Cardiac fibroblast (primary cell): Measurements from ENCODE around the gene TRIM47.
A peak's percentile ranks its signal among the peaks of the same experiment; 100 is the strongest.

Source experiments
- DNase-seq, 2 donors: peaks; one replicate each; pipeline versions ENCODE4 v3.0.0 to v3.0.0-alpha.2; 2010; ENCODE audit warnings: low read depth in 2 of 2
- H3K4me3 ChIP-seq, 2 donors: replicated peaks in 1 of 2; 1 replicate in 1 of 2; 2 replicates in 1 of 2; pipeline ENCODE4 v1.5.1; 2011; ENCODE audit warnings: low read depth in 2 of 2, low read length in 2 of 2, mild to moderate bottlenecking in 2 of 2, moderate library complexity in 1 of 2
- CTCF ChIP-seq: IDR thresholded peaks from one replicate; pipeline ENCODE4 v1.5.1; 2011; ENCODE audit warnings: low read depth, mild to moderate bottlenecking, low read length, inconsistent platforms

The TRIM47 gene

GRCh38 chr17:75908201-75908600, 29.8 kb upstream of the TRIM47 start:
- TF ChIP-seq CTCF, result no peak
- no peak overlapping the region for H3K4me3 ChIP-seq
- no peak for DNase-seq

GRCh38 chr17:75906143-75906884, 27.9 kb upstream of the TRIM47 start:
- DNase-seq, result no peak
- no peak for TF ChIP-seq CTCF
- no peak overlapping the region for H3K4me3 ChIP-seq

- peak; percentile 90 for TF ChIP-seq CTCF
- peak; percentile 95 to 96 for DNase-seq
Measured at GRCh38 chr17:75904749-75905521, 26.6 kb upstream of the TRIM47 start, which contains the start of gene MRPL38. MRPL38 (minus strand) TSS chr17:75904884; CDS start chr17:75904875, 9 bp downstream.

GRCh38 chr17:75902406-75902805, 24.0 kb upstream of the TRIM47 start:
- TF ChIP-seq CTCF, result no peak
- DNase-seq, result no peak
- no peak overlapping the region for H3K4me3 ChIP-seq

More at GRCh38 chr17:75904749-75905521, 26.6 kb upstream of the TRIM47 start, which contains the start of gene MRPL38:
- peak within 1 kb of the TSS; percentile 85 for H3K4me3 ChIP-seq

- DNase-seq, result no peak
- H3K4me3 ChIP-seq, result no peak overlapping the region
- no peak for TF ChIP-seq CTCF
Measured at GRCh38 chr17:75901727-75902126, 23.3 kb upstream of the TRIM47 start.

GRCh38 chr17:75900691-75901533, 22.5 kb upstream of the TRIM47 start:
- TF ChIP-seq CTCF, result no peak
- DNase-seq, result no peak
- no peak overlapping the region for H3K4me3 ChIP-seq
